Subcutaneous adipose tissue (tissue), 4 donors: Measurements from ENCODE around the gene FIP1L1. TPM values are rescaled to one million over a fixed set of nuclear protein-coding genes. Genes with fewer than 3 reads are reported as not detected.

Source experiments
- total RNA-seq, 4 donors: library from RNA; depleted of rRNA; stranded (reverse); fragments of >200 nt; gene quantifications; one replicate each; pipeline ENCODE4 v1.1.0, GENCODE V29; 2016
- TF ChIP-seq, protein P1 (sequence below): fragments of 450-650 bp; IDR thresholded peaks from one replicate; pipeline ENCODE4 v1.5.1; 2016; ENCODE audit warnings: low read depth, mild to moderate bottlenecking, control low read depth, antibody characterized with exemption, moderate library complexity

FIP1L1 gene
- total RNA-seq, 4 donors from 2014 or later = 35.8 to 46.0 (median 37.2) TPM

GRCh38 chr4:53508446-53508845 lies 131.0 kb downstream of the FIP1L1 start:
- TF ChIP-seq, protein P1, sequence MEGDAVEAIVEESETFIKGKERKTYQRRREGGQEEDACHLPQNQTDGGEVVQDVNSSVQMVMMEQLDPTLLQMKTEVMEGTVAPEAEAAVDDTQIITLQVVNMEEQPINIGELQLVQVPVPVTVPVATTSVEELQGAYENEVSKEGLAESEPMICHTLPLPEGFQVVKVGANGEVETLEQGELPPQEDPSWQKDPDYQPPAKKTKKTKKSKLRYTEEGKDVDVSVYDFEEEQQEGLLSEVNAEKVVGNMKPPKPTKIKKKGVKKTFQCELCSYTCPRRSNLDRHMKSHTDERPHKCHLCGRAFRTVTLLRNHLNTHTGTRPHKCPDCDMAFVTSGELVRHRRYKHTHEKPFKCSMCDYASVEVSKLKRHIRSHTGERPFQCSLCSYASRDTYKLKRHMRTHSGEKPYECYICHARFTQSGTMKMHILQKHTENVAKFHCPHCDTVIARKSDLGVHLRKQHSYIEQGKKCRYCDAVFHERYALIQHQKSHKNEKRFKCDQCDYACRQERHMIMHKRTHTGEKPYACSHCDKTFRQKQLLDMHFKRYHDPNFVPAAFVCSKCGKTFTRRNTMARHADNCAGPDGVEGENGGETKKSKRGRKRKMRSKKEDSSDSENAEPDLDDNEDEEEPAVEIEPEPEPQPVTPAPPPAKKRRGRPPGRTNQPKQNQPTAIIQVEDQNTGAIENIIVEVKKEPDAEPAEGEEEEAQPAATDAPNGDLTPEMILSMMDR = no peak

DNA sequence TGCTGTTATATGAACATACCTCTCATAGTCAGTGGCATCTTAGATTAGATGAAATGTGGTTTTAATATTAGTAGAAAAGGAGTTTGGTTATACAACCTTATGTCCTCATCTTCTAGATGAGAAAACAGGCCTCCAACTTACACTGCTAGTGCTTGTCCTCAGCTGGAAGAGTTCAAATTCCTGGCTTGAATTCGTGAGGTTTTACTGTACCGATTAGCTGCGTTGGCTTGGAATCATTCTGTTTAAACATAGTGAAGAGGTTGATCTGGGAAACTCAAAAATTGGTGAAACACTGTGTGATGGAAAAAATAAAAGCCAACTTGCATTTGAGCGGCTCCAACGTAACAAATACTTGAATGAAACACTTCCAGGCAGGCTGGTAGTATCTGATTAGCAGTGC lies 132.9 kb downstream of the FIP1L1 start:
- TF ChIP-seq, protein P1 = no peak

Other genes starting within 250 kb of the FIP1L1 start
- gene SCFD2, start 11.6 kb upstream of the FIP1L1 start, total RNA-seq = 10 to 100 TPM; 13.1 to 27.4 (median 19.8) TPM
- 10 to 100 TPM; 11.9 to 66.5 (median 41.3) TPM for gene LNX1, start 213.8 kb downstream of the FIP1L1 start, total RNA-seq